Prostate gland (tissue), 2 donors: ENCODE measurements around the gene SIGLEC7. TPM values are rescaled to one million over a fixed set of nuclear protein-coding genes. Genes with fewer than 3 reads are reported as not detected.

ENCODE experiments used
- DNase-seq: peaks from one replicate; pipeline ENCODE4 v3.0.0-alpha.2; 2019; ENCODE audit warnings: low spot score
- H3K27ac ChIP-seq, 2 donors: fragments of 200-600 bp; sonication (generic); 2 replicates each; pipeline ENCODE4 v1.5.1; 2017 to 2019
- H3K27me3 ChIP-seq: fragments of 200-600 bp; sonication (generic); replicated peaks from 2 replicates; pipeline ENCODE4 v1.5.1; 2019; ENCODE audit not compliant: insufficient read depth
- H3K36me3 ChIP-seq, 2 donors: fragments of 200-600 bp; sonication (generic); 1 replicate in 1 of 2; 2 replicates in 1 of 2; pipeline versions ENCODE4 v1.5.1 to v1.8.1; 2017 to 2019
- H3K4me1 ChIP-seq: fragments of 200-600 bp; sonication (generic); replicated peaks from 2 replicates; pipeline ENCODE4 v1.5.1; 2019
- H3K4me3 ChIP-seq, 2 donors: fragments of 200-600 bp; sonication (generic); 2 replicates each; pipeline ENCODE4 v1.5.1; 2017 to 2019
- H3K9me3 ChIP-seq: fragments of 200-600 bp; sonication (generic); 2 replicates; pipeline ENCODE4 v1.5.1; 2017
- POLR2A ChIP-seq: fragments of 450-650 bp; IDR thresholded peaks from one replicate; pipeline ENCODE4 v1.6.1; 2016; ENCODE audit warnings: antibody characterized with exemption, mild to moderate bottlenecking
- POLR2AphosphoS5 ChIP-seq: sonication (generic); formaldehyde crosslinking; IDR thresholded peaks from one replicate; pipeline ENCODE4 v1.6.1; 2017; ENCODE audit warnings: antibody characterized with exemption
- WGBS: methylation state at CpG from one replicate; pipeline ENCODE4 v1.1.5; 2018; 5-methylcytosine and 5-hydroxymethylcytosine counted together
- intact Hi-C: fragments of 100-400 bp; cut with DNase I; formaldehyde crosslinking; loops from one replicate; pipeline ENCODE4 v1.14.2; 2022
- total RNA-seq, 2 donors: library from RNA; depleted of rRNA; stranded (reverse); fragments of >200 nt; gene quantifications; one replicate each; pipeline ENCODE4 v1.1.0, GENCODE V29; 2016
- TF ChIP-seq, protein P1 (sequence below), 4 experiments: fragments of 200-600 bp in 2 of 4; fragments of 450-650 bp in 2 of 4; sonication (generic) in 2 of 4; IDR thresholded peaks; 1 replicate in 3 of 4; 2 replicates in 1 of 4; pipeline ENCODE4 v1.5.1; 2016 to 2019; ENCODE audit warnings: antibody characterized with exemption in 4 of 4, mild to moderate bottlenecking in 2 of 4, moderate library complexity in 2 of 4

The SIGLEC7 gene
- total RNA-seq, 2 donors from 2014 or later = not detected

DNA sequence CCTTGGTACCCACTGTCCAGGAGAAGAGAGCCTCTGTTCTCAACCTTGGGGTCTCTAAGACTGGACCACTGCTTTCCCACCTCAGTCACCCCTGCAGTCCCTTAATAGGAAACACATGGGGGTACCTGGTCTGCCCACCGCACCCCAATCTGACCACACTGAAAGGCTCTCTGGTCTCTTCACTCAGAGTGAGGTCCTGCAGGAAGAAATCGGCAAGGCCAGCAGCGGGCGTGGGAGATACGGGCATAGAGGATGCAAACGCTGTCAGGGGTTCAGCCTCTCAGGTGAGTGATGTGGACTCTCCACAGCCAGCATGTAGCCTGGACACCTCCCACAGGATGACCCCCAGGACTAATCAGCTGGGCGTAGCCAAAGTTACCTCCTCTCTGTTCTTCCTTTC is 13.9 kb upstream of the SIGLEC7 start:
- H3K4me3 ChIP-seq = no peak overlapping the region
- no peak for TF ChIP-seq POLR2A
- TF ChIP-seq, protein P1, sequence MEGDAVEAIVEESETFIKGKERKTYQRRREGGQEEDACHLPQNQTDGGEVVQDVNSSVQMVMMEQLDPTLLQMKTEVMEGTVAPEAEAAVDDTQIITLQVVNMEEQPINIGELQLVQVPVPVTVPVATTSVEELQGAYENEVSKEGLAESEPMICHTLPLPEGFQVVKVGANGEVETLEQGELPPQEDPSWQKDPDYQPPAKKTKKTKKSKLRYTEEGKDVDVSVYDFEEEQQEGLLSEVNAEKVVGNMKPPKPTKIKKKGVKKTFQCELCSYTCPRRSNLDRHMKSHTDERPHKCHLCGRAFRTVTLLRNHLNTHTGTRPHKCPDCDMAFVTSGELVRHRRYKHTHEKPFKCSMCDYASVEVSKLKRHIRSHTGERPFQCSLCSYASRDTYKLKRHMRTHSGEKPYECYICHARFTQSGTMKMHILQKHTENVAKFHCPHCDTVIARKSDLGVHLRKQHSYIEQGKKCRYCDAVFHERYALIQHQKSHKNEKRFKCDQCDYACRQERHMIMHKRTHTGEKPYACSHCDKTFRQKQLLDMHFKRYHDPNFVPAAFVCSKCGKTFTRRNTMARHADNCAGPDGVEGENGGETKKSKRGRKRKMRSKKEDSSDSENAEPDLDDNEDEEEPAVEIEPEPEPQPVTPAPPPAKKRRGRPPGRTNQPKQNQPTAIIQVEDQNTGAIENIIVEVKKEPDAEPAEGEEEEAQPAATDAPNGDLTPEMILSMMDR (IDR thresholded peaks at IDR 0.05) = no peak
- no peak for TF ChIP-seq POLR2AphosphoS5
- DNase-seq = no peak
- H3K27me3 ChIP-seq = peaks cover 2% of the 10 kb centered on the region
- no peaks in the 10 kb centered on the region for H3K4me1 ChIP-seq
- H3K27ac ChIP-seq = no peak overlapping the region
- H3K36me3 ChIP-seq = no peaks in the 10 kb centered on the region
- WGBS = 78% methylated on average over 7 of the region's 7 CpGs
- no peaks in the 10 kb centered on the region for H3K9me3 ChIP-seq
- intact Hi-C loops = no loop called here

DNA sequence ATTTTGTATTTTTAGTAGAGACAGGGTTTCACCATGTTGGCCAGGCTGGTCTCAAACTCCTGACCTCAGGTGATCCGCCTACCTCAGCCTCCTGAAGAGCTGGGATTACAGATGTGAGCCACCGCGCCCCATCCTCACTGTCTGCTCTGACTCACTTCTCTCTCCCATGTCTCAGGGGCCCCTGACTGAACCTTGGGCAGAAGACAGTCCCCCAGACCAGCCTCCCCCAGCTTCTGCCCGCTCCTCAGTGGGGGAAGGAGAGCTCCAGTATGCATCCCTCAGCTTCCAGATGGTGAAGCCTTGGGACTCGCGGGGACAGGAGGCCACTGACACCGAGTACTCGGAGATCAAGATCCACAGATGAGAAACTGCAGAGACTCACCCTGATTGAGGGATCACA is 12.4 kb upstream of the SIGLEC7 start:
- H3K4me3 ChIP-seq = no peak overlapping the region
- H3K27ac ChIP-seq = no peak overlapping the region
- H3K9me3 ChIP-seq = no peaks in the 10 kb centered on the region
- intact Hi-C loops = no loop called here
- H3K4me1 ChIP-seq = no peaks in the 10 kb centered on the region
- TF ChIP-seq POLR2A (no peak), POLR2AphosphoS5 (no peak)
- TF ChIP-seq, protein P1 (IDR thresholded peaks at IDR 0.05) = no peak
- H3K27me3 ChIP-seq = peaks cover 2% of the 10 kb centered on the region
- H3K36me3 ChIP-seq = no peaks in the 10 kb centered on the region
- DNase-seq = no peak
- 84% methylated on average over 8 of the region's 8 CpGs for WGBS

DNA sequence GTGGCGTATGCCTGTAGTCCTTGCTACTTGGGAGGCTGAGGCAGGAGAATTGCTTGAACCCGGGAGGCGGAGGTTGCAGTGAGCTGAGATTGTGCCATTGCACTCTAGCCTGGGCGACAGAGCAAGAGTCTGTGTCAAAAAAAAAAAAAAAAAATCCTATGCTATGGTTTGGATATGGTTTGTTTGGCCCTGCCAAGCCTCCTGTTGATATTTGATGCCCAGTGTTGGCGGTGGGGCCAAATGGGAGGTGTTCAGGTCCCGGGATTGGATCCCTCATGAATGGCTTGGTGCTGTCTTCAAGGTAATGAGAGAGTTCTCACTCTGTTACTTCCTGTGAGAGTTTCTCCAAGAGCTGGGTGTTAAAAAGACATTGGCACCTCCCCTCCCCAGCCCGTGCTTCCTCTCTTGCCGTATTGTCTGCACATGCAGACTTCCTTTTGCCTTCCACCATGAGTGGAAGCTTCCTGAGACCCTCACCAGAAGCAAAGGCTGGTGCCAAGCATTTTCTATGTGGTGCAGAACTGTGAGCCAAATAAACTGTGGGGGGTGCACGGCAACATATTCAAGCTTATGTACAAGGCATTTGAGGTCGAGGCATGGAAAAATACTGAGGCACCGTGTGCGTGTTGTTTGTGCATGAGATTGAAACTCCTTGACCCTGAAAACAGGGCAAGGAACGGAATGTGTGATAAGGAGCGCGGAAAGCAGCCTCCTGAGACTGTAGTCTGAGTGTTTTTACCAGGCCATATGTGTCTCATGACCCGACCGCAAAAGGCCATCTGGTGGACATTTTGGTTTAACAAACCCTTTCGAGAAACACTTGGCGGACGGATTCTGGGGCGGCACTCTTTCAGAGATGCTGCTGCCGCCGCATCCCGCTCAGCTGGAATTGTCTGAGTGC is 10.1 kb upstream of the SIGLEC7 start:
- TF ChIP-seq POLR2A (no peak), POLR2AphosphoS5 (no peak)
- TF ChIP-seq, protein P1 (IDR thresholded peaks at IDR 0.05) = no peak
- Histone ChIP-seq H3K27ac (no peak overlapping the region), H3K27me3 (peaks cover 2% of the 10 kb centered on the region), H3K36me3 (no peaks in the 10 kb centered on the region), H3K4me1 (no peaks in the 10 kb centered on the region), H3K9me3 (no peaks in the 10 kb centered on the region), H3K4me3 (no peak overlapping the region)
- intact Hi-C loops = no loop called here
- 63% methylated on average over 24 of the region's 24 CpGs for WGBS
- DNase-seq = no peak

DNA sequence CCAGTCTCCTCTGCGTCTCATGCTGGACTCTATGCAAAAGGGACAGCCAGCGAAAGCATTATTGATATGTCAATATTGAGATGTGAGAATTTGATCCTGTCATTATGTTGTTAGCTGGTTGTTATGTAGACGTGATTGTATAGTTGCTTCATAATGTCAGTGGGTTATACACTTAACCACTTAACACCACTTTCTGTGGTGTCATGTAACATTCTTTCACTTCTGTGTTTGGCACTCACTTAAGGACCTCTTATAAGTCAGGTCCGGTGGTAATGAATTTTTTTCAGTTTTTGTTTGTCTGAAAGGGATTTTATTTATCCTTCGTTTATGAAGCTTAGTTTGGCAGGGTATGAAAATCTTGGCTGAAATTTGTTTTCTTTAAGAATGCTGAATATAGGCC is 7.1 kb upstream of the SIGLEC7 start:
- no peak for TF ChIP-seq POLR2A
- TF ChIP-seq, protein P1 (IDR thresholded peaks at IDR 0.05) = no peak
- TF ChIP-seq POLR2AphosphoS5 = no peak

More for the DNA sequence above, 7.1 kb upstream of the SIGLEC7 start:
- Histone ChIP-seq H3K9me3 (no peaks in the 10 kb centered on the region), H3K4me3 (no peak overlapping the region), H3K4me1 (no peaks in the 10 kb centered on the region), H3K27ac (no peak overlapping the region), H3K27me3 (no peaks in the 10 kb centered on the region), H3K36me3 (no peaks in the 10 kb centered on the region)
- intact Hi-C loops = no loop called here
- DNase-seq = no peak
- 77% methylated on average over 5 of the region's 5 CpGs for WGBS
